H9 (cell line): ENCODE data around the gene GCGR. TPM values are rescaled to one million over a fixed set of nuclear protein-coding genes. Genes with fewer than 3 reads are reported as not detected.

Source experiments
- DNase-seq: peaks from one replicate; pipeline ENCODE4 v3.0.0-alpha.2; 2017
- H2AFZ ChIP-seq: one replicate; pipeline ENCODE4 v1.6.1; 2013; ENCODE audit warnings: mild to moderate bottlenecking, low read length, control low read depth, moderate library complexity
- H2AK5ac ChIP-seq: 2 replicates; pipeline ENCODE4 v1.6.1; 2013; ENCODE audit warnings: low read length, control low read depth, mixed read lengths; ENCODE audit not compliant: insufficient read length
- H2BK120ac ChIP-seq: one replicate; pipeline ENCODE4 v1.6.1; 2013; ENCODE audit warnings: low read depth, mild to moderate bottlenecking, low read length, control low read depth, inconsistent platforms; ENCODE audit not compliant: poor library complexity, severe bottlenecking
- H2BK12ac ChIP-seq: 2 replicates; pipeline ENCODE4 v1.6.1; 2013; ENCODE audit warnings: low read length, control low read depth, mixed read lengths, low read depth; ENCODE audit not compliant: insufficient read length
- H2BK15ac ChIP-seq: 2 replicates; pipeline ENCODE4 v1.6.1; 2013; ENCODE audit warnings: low read depth, low read length, control low read depth
- H2BK20ac ChIP-seq: one replicate; pipeline ENCODE4 v1.6.1; 2013; ENCODE audit warnings: low read depth, mild to moderate bottlenecking, low read length, control low read depth, inconsistent platforms; ENCODE audit not compliant: poor library complexity, severe bottlenecking
- H2BK5ac ChIP-seq: 2 replicates; pipeline ENCODE4 v1.6.1; 2013; ENCODE audit warnings: low read length, control low read depth, mixed read lengths; ENCODE audit not compliant: insufficient read length
- H3K14ac ChIP-seq: 2 replicates; pipeline ENCODE4 v1.6.1; 2013; ENCODE audit warnings: low read length, control low read depth; ENCODE audit not compliant: insufficient read depth
- H3K18ac ChIP-seq: 2 replicates; pipeline ENCODE4 v1.6.1; 2013; ENCODE audit warnings: low read depth, mild to moderate bottlenecking, mixed read lengths, low read length, control low read depth; ENCODE audit not compliant: insufficient read length
- H3K23ac ChIP-seq: 2 replicates; pipeline ENCODE4 v1.6.1; 2013; ENCODE audit warnings: low read length, control low read depth, mixed read lengths, low read depth; ENCODE audit not compliant: insufficient read length
- H3K23me2 ChIP-seq: 2 replicates; pipeline ENCODE4 v1.6.1; 2013; ENCODE audit warnings: low read depth, mild to moderate bottlenecking, mixed read lengths, low read length, control low read depth; ENCODE audit not compliant: insufficient read length, poor library complexity, severe bottlenecking
- H3K27ac ChIP-seq: 2 replicates; pipeline ENCODE4 v1.5.1; 2013; ENCODE audit warnings: low read length, control low read depth, mixed read lengths, low read depth; ENCODE audit not compliant: insufficient read length
- H3K27me3 ChIP-seq: 2 replicates; pipeline ENCODE4 v1.6.1; 2013; ENCODE audit warnings: low read length, control low read depth, inconsistent platforms; ENCODE audit not compliant: insufficient read depth
- H3K4ac ChIP-seq: 2 replicates; pipeline ENCODE4 v1.6.1; 2013; ENCODE audit warnings: low read depth, mild to moderate bottlenecking, control low read depth, inconsistent platforms, low read length, moderate library complexity
- H3K4me1 ChIP-seq: 2 replicates; pipeline ENCODE4 v1.6.1; 2013; ENCODE audit warnings: low read length, control low read depth, inconsistent platforms; ENCODE audit not compliant: insufficient read depth
- H3K4me2 ChIP-seq: 2 replicates; pipeline ENCODE4 v1.6.1; 2013; ENCODE audit warnings: low read length, control low read depth, mixed read lengths; ENCODE audit not compliant: insufficient read length, insufficient read depth
- H3K56ac ChIP-seq: 2 replicates; pipeline ENCODE4 v1.6.1; 2013; ENCODE audit warnings: low read depth, mild to moderate bottlenecking, mixed read lengths, low read length, control low read depth; ENCODE audit not compliant: insufficient read length
- H3K79me1 ChIP-seq: 2 replicates; pipeline ENCODE4 v1.6.1; 2013; ENCODE audit warnings: low read depth, mild to moderate bottlenecking, moderate library complexity, low read length, control low read depth, inconsistent platforms; ENCODE audit not compliant: insufficient read depth, poor library complexity, severe bottlenecking
- H3K79me2 ChIP-seq: 2 replicates; pipeline ENCODE4 v1.6.1; 2013; ENCODE audit warnings: low read length, control low read depth, inconsistent platforms; ENCODE audit not compliant: insufficient read depth
- H3K9ac ChIP-seq: 2 replicates; pipeline ENCODE4 v1.6.1; 2013; ENCODE audit warnings: low read length, control low read depth, mixed read lengths; ENCODE audit not compliant: insufficient read length; ENCODE audit errors: extremely low read depth
- H3K9me3 ChIP-seq: one replicate; pipeline ENCODE4 v1.6.1; 2013; ENCODE audit warnings: low read depth, low read length, inconsistent platforms; ENCODE audit not compliant: control insufficient read depth
- H3T11ph ChIP-seq: one replicate; pipeline ENCODE4 v1.6.1; 2013; ENCODE audit warnings: mild to moderate bottlenecking, low read length, control low read depth, inconsistent platforms
- H4K20me1 ChIP-seq: one replicate; pipeline ENCODE4 v1.6.1; 2013; ENCODE audit not compliant: control insufficient read depth, insufficient read length, insufficient read depth
- H4K5ac ChIP-seq: 2 replicates; pipeline ENCODE4 v1.6.1; 2013; ENCODE audit warnings: low read depth, mild to moderate bottlenecking, mixed read lengths, low read length, control low read depth; ENCODE audit not compliant: insufficient read length
- H4K8ac ChIP-seq: replicated peaks from 2 replicates; pipeline ENCODE4 v1.6.1; 2013; ENCODE audit warnings: low read length, control low read depth, mixed read lengths, low read depth; ENCODE audit not compliant: insufficient read length
- H4K91ac ChIP-seq: 2 replicates; pipeline ENCODE4 v1.6.1; 2013; ENCODE audit warnings: low read depth, mild to moderate bottlenecking, moderate library complexity, mixed read lengths, low read length, control low read depth; ENCODE audit not compliant: insufficient read length
- H3K27ac Mint-ChIP-seq, 3 experiments: 2 replicates in 2 of 3; 3 replicates in 1 of 3; pipeline ENCODE4 v1.8.0; 2020 to 2021; ENCODE audit warnings: mixed read lengths in 3 of 3, mild to moderate bottlenecking in 1 of 3, moderate library complexity in 1 of 3
- H3K27me3 Mint-ChIP-seq: 2 replicates; pipeline ENCODE4 v1.8.0; 2021; ENCODE audit warnings: low read depth, mild to moderate bottlenecking, moderate library complexity, mixed read lengths
- H3K36me3 Mint-ChIP-seq, 3 experiments: 2 replicates in 2 of 3; 3 replicates in 1 of 3; pipeline ENCODE4 v1.8.0; 2020 to 2021; ENCODE audit warnings: low read depth in 3 of 3, mixed read lengths in 3 of 3; ENCODE audit not compliant: insufficient read depth in 1 of 3
- H3K4me1 Mint-ChIP-seq, 2 experiments: 2 replicates each; pipeline ENCODE4 v1.8.0; 2020; ENCODE audit warnings: mixed read lengths in 2 of 2
- H3K4me3 Mint-ChIP-seq, 2 experiments: 2 replicates in 1 of 2; 3 replicates in 1 of 2; pipeline ENCODE4 v1.8.0; 2020 to 2021; ENCODE audit warnings: mild to moderate bottlenecking in 2 of 2, mixed read lengths in 2 of 2, moderate library complexity in 1 of 2
- H3K9me3 Mint-ChIP-seq, 2 experiments: 2 replicates in 1 of 2; 3 replicates in 1 of 2; pipeline ENCODE4 v1.8.0; 2020; ENCODE audit warnings: mild to moderate bottlenecking in 2 of 2, mixed read lengths in 2 of 2, moderate library complexity in 1 of 2
- WGBS: extraction: QIAGEN DNeasy Blood & Tissue Kit; methylation state at CpG from one replicate; pipeline ENCODE4 v1.1.7; 2013; ENCODE audit warnings: missing lambda C conversion rate, low lambda C conversion rate, mixed read lengths; ENCODE audit not compliant: insufficient read length; ENCODE audit errors: extremely low coverage; 5-methylcytosine and 5-hydroxymethylcytosine counted together
- total RNA-seq: library from RNA; stranded (reverse); gene quantifications from 2 replicates; pipeline ENCODE4 v1.2.1, GENCODE V29; 2021
- TF ChIP-seq, protein P1 (sequence below): fragments of 200-600 bp; sonication (generic); conservative IDR thresholded peaks from 3 replicates; pipeline ENCODE4 v1.8.0; 2021; ENCODE audit warnings: antibody characterized with exemption, mild to moderate bottlenecking

GCGR gene
- total RNA-seq, 1 experiment from 2014 or later: 0.24 TPM

DNA sequence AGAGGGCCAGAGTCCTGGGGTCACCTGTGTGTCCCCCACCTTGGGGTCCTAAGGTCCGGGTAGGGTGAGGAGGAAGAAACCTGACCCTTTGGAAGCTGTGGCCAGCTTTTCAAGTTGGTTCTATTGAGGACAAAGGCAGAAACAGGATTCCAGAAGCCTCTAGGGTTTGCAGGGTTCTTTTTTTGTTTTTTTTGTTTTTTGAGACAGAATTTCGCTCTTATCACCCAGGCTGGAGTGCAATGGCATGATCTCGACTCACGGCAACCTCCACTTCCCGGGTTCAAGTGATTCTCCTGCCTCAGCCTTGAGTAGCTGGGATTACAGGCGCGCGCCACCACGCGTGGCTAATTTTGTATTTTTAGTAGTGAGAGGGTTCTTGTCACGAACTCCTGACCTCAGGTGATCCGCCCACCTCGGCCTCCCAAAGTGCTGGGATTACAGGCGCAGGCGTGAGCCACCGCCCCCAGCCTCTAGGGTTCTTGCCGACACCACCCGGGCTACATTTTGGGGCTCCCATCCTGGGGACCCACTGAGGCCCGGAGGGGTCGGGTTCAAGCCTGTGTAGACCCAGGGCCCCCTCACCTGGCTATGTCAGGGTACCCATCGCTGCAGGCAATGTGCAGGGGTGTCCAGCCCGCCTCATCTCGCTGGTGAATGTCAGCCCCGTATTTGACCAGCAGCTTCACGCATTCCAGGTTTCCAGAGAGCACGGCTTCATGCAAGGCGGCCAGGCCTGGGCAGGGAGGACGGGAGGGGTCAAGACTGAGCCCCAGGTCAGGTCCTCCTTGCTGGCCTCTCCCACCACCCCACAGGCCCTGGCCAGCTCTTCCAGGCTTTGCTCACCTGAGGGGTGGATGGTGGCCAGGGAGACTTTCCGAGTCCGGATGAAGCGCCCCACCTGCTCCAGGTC is 30.2 kb downstream of the GCGR start:
- H3K9me3 Mint-ChIP-seq: no peaks in the 10 kb centered on the region
- H4K91ac ChIP-seq: no peak overlapping the region
- H3T11ph ChIP-seq: no peak overlapping the region
- H2BK15ac ChIP-seq: no peak overlapping the region
- no peak overlapping the region for H2BK12ac ChIP-seq
- no peaks in the 10 kb centered on the region; the same call in 1 of the 2 replicates for H3K4me1 ChIP-seq
- no peak for DNase-seq
- H3K27ac Mint-ChIP-seq: peak overlapping the region; percentile 83 to 96 (median 84); a peak in 4 of 7 replicates
- H4K5ac ChIP-seq: no peak overlapping the region
- no peak overlapping the region for H3K27ac ChIP-seq
- H3K23me2 ChIP-seq: peaks cover 17% of the 10 kb centered on the region
- H3K36me3 Mint-ChIP-seq: peaks cover 0 to 6% (median 0%) of the 10 kb centered on the region in 3 experiments; a peak in 4 of 7 replicates
- no peak overlapping the region for H2BK5ac ChIP-seq
- TF ChIP-seq, protein P1, sequence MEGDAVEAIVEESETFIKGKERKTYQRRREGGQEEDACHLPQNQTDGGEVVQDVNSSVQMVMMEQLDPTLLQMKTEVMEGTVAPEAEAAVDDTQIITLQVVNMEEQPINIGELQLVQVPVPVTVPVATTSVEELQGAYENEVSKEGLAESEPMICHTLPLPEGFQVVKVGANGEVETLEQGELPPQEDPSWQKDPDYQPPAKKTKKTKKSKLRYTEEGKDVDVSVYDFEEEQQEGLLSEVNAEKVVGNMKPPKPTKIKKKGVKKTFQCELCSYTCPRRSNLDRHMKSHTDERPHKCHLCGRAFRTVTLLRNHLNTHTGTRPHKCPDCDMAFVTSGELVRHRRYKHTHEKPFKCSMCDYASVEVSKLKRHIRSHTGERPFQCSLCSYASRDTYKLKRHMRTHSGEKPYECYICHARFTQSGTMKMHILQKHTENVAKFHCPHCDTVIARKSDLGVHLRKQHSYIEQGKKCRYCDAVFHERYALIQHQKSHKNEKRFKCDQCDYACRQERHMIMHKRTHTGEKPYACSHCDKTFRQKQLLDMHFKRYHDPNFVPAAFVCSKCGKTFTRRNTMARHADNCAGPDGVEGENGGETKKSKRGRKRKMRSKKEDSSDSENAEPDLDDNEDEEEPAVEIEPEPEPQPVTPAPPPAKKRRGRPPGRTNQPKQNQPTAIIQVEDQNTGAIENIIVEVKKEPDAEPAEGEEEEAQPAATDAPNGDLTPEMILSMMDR: no peak
- H3K4me3 Mint-ChIP-seq: peak overlapping the region; percentile 87 to 94
- peak overlapping the region; percentile 2; the same call in 1 of the 2 replicates for H3K4ac ChIP-seq
- H3K23ac ChIP-seq: no peak overlapping the region
- H4K8ac ChIP-seq: peak overlapping the region; percentile 56
- no peak overlapping the region for H2BK120ac ChIP-seq
- H3K9ac ChIP-seq: peak overlapping the region; percentile 98
- no peaks in the 10 kb centered on the region for H3K27me3 ChIP-seq
- peaks cover 5% of the 10 kb centered on the region; the same call in 1 of the 2 replicates for H3K79me2 ChIP-seq
- no peak overlapping the region for H2AFZ ChIP-seq
- H3K4me1 Mint-ChIP-seq: peaks cover 11 to 14% of the 10 kb centered on the region in 2 experiments
- no peak overlapping the region for H2AK5ac ChIP-seq
- H3K4me2 ChIP-seq: peak overlapping the region; percentile 75
- H3K14ac ChIP-seq: peak overlapping the region; percentile 95
- H3K9me3 ChIP-seq: no peaks in the 10 kb centered on the region
- H2BK20ac ChIP-seq: no peak overlapping the region
- H3K56ac ChIP-seq: no peak overlapping the region
- H3K27me3 Mint-ChIP-seq: no peaks in the 10 kb centered on the region; the same call in 1 of the 2 replicates
- H4K20me1 ChIP-seq: no peaks in the 10 kb centered on the region
- no CpG with 5 or more reads among the region's 31 CpGs for WGBS
- H3K79me1 ChIP-seq: peaks cover 7% of the 10 kb centered on the region
- H3K18ac ChIP-seq: peak overlapping the region; percentile 96
